ENCODE measurements around the gene FHAD1.

GRCh38 chr1:15296585-15297321 lies 49.7 kb downstream of the FHAD1 start:
- TF ChIP-seq CTCF (IDR thresholded peaks at IDR 0.05; ENCODE audit: poor library complexity): no peak
- TF ChIP-seq EZH2 (IDR thresholded peaks at IDR 0.05; ENCODE audit: borderline replicate concordance): no peak
- no peak for TF ChIP-seq EZH2phosphoT487 (IDR thresholded peaks at IDR 0.05; ENCODE audit: low read depth, severe bottlenecking, unreplicated experiment)

Measured in hepatocyte (in vitro differentiated cells).